Anterior cingulate cortex (tissue), 58 donors: Measurements from ENCODE around the gene FAM107A.

Experiments
- DNase-seq, 58 donors: peaks; one replicate each; lab custom pipeline; 2025; lab: John Stamatoyannopoulos, UW

Gene FAM107A

DNA sequence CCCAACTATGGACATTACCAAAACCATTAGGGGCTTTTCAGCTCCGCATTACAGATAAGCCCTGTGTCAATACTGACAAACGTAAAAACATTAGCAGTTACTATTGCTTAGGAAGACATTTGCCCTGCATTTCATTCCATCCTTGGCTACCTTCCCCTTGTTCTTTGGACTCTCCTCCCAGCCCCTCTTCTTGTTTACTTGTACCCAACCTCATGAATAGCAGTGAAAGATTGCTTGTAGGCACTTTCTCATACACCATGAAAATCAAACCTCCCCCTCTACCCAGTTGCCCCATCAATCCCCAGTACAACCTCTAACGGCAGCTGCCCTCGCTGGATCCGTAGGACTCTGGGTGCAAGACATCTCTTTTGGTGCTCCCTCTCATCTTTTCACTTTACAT is 16.9 kb upstream of the FAM107A start:
- DNase-seq: no peak

- no peak for DNase-seq
Observed at GRCh38 chr3:58591517-58592510, 14.6 kb upstream of the FAM107A start.

DNA sequence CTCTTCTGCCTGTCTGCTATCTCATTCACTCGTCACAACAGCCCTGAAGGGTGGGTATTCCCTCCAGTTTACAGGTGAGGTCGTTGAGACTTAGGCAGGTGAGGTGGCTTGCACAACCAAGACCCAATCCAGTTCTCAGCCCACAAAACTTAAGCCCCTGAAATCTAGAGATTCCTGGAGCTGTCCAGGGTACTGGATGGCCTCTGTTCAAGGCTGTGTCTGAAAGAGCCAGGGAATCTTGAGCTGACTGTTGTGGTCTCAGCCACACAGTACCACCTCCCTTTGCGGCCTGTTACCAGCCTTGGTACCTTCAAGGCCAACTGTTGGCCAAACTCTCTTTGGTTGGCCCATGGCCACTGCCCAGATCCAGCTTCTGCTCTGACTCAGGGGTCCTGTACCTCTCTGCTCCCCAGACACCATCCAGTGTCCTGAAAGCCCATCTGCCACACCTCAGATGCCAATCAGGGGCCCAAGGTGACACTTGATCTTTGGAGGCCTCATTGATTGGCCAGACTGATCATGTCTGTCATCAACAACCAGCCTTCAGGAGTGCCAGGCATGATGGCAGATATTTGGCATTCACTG is 10.9 kb upstream of the FAM107A start:
- no peak for DNase-seq

DNA sequence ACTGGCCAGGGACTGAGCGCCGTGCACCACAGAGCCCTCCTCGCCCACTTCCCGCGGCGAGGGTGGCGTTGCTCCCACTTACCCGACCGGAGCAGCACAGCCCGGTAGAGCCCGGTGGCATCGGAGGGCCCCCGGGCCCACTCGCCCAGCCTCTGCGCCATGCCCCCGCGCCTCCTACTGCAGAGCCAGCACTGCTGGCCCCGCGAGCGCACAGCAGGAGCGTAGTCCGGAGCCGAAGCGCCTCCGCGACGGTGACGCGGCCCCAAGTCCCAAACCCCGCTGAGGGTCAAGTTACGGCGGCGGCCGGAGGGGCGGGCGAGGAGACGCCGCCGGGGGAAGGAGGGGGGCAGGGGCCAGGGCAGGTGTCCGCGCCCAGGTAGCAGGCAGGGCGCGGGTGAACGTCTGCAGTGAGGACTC is 9.6 kb upstream of the FAM107A start:
- no peak for DNase-seq

DNA sequence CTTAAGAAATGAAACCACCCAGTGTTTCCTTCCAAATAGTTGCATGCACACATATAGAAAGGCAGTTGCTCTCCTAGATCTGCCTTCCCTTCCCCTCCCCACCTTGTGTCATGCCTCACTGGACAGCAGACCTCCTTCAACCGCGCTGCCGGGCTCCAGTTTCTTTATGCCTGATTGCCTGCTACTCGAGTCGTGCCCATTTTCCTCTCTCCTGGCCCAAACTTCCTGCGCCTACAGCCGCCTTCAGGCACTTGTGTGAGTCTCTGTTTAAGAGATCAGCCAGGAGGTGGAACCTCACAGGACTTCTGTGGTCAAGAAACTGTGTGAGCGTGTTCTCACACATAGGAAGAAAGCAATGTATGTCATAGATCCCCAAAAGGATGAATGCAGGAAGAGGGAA is 8.8 kb upstream of the FAM107A start:
- peak in 10 of 58 donors; percentile 7 to 40 (median 24) for DNase-seq

DNA sequence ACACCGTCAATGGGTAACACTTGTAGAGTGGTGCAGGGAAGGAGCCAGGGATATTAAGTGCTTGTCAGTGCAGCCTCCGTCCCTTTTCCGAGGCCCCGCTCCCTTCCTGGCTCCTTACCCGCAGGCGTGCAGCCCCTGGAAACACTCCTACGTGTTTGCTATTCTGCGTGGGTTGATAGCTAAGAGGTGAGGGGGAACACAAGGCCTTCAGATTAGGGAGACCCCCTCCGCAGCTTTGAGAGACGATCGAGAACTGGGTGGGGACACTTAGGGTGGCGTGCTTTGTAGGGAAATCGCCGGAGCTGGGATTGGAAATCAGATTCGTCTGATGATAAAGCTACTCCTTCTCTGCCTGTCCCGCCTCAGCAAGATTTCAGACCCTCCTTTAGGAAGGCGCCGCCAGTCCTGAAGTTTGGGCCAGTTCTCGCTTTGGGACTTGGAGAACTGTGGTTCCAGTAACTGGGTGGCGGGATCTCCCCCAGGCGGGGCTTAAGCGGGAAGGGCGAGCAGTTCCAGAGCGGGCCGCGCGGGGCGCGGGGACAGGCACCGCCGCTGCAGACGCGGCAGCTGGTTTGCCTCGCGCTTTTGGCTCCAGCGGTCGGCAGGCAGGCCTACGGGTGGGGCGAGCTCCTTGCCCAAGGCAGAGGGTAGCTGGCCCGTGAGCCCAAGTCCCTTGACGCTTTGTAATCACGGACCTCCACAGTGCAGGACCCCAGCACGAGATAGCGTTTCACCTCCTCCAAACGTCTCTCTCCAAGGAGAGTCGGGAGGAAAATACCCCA is 8.0 kb upstream of the FAM107A start:
- peak; percentile 18 to 87 (median 66) for DNase-seq

DNA sequence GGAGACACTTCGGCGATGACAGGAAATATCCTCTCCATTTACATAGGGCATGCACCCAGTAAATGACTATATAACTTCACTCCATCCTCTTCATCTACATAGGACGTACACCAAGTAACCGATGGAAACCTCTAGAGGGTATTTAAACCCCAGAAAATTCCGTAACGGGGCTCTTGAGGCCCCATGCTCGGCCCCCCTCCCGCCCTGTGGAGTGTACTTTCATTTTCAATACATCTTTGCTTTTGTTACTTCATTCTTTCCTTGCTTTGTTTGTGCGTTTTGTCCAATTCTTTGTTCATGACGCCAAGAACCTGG is 7.5 kb upstream of the FAM107A start:
- DNase-seq: no peak

DNA sequence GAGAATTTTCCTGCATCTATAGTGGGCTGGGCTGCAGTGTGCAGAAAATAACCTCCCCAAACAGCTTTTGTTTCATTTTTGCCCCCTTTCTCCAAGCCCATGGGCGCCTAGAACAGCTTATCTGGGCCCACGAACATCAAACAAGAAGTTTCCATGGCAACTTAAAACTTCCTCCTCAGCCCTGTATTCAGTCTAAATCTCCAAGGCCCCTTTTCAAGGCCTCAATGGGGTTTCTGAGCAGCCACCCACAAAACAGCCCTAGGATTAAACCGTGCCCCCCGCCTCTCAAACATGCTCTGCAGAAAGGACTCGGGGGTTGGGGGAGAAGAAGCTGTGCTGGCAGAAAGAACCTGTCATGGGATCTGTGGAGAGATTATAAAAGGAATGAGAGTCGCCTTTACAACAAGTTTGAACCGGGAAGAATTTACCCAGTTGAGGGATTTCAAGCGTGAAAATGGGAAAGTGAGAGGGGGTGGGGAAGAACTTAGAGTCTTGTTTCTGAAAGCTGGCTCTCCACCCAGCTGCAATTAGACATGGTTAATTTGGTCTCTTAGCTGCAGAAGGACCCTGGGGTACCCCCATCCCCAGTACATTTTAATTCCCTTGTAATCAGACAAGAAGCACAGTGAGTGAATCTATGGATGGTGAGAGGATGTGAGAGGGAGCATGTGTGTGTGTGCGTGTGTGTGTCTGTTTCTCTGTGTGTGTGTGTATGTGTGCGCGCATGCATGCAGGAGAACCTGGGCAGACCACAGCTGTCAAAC is 4.3 kb upstream of the FAM107A start:
- DNase-seq: peak in 37 of 58 donors; percentile 14 to 87 (median 48)

GRCh38 chr3:58580826-58581327 is 3.7 kb upstream of the FAM107A start:
- no peak for DNase-seq

- DNase-seq: no peak
Observed at GRCh38 chr3:58578873-58579272, 1.7 kb upstream of the FAM107A start.

GRCh38 chr3:58576716-58577115 is 475 bp downstream of the FAM107A start:
- no peak for DNase-seq

DNA sequence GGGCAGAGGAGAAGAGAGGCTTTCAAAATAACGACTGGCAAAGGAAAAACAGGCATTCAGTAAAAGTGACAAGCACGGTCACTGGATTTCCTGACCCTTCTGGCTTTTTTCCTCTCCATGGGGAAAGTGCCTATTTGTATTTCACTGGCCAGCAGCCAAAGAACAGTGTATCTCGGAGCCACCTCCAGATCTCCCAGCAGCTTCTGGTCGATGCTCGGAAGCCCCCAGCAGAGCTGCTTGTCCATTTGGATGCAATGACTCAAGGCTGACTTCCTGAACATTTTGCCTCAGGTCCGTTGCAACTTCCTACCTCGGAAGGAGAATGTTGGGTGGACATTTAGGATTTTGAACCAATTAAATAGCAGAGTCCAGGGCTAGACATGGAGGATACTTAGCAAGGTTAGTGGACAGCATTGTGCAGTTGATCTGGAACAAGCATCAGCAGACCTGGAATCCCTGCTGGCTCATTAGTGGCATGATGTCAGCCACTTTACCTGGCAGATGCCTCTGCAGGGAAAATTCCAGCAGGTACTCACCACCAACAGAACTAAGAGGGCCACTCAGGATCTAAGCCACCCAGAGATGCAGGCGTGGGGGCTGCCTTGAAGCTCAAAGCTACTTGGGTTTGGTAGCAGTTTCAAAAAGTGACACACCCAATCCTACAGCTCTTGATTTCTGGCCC is 1.1 kb downstream of the FAM107A start:
- peak in 20 of 58 donors; percentile 9 to 64 (median 27) for DNase-seq

DNA sequence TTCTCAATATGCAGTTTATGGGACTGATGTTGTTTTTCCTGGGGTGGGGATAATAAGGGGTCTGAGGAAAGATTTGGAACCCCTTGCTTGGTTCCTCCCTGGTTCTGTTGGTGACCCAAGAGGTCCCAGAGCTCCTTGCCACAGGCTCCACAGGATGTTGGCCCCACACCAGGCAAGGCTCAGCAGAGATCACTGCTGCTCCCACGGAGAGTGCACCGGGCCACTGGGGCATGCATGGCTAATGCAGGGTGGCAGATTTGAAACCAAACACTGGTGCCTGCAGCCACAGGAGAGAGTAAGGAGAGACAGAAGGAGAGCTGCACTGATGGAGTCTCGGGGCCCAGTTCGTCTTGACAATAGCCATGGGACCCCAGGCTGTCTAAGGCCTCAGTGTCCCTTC is 2.5 kb downstream of the FAM107A start:
- peak in 4 of 58 donors; percentile 7 to 14 (median 10) for DNase-seq

GRCh38 chr3:58574106-58574505 is 3.1 kb downstream of the FAM107A start:
- DNase-seq: no peak

DNA sequence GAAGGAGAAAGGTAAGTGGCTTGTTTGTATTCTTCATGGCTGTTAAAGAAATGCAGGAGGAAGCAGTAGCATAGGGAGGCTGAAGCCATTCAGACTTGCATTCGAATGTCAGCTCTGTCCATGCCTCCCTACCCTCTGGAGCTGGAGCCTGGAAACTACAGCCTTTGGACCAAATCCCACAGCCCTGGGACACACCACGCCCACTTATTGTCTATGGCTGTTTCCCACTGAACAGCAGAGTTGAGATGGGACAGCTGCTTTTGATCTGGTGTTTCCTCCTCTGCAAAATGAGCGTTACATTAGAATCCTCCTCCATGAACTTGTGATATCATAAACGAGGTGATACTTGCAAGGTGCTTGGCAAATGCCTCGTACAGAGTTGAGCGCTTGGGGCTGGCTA is 3.6 kb downstream of the FAM107A start:
- DNase-seq: peak in 3 of 58 donors; percentile 13 to 28 (median 18)

DNA sequence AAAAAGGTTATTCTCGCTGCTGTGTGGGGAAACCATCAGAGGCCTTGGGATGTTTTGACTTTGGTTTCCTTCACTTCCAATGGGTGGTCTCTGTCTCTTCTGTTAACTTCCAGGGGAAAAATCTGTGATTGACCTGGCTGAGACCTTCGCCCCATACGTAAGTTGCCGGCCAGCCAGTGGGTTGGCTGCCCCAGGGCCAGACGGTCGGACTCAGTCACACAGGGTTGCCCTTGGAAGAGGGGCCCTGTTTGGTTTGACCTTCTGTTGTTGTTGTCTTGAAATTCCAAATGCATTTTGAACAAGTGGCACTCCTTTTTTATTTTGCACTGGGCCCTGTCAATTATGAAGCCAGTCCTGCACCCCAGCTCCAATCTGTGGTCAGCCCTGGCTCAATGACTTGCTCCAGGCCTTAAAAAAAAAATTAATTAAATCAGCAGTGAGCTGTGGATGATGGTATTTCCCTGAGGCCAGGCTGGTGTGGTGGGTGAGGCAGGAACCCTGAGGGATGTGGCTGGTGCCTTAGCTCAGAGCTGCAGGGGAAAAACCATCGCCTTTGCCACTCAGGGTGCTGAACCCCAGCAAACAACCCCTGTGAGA is 4.5 kb downstream of the FAM107A start:
- DNase-seq: no peak

GRCh38 chr3:58572013-58572633 is 5.1 kb downstream of the FAM107A start:
- no peak for DNase-seq

- no peak for DNase-seq
Observed at GRCh38 chr3:58570851-58571250, 6.3 kb downstream of the FAM107A start.
